NCI-H2196 (cell line): Measurements from ENCODE around the gene EPS15.
A peak's percentile ranks its signal among the peaks of the same experiment; 100 is the strongest.
"Not testable (repeated sequence)": the region's sequence is repeated elsewhere in the genome, so short reads cannot be mapped to it uniquely, and the experiment has no call there.

Experiments used
- DNase-seq: peaks from one replicate; lab custom pipeline; 2025; ENCODE audit not compliant: unreplicated experiment; lab: John Stamatoyannopoulos, UW

The EPS15 gene

DNA sequence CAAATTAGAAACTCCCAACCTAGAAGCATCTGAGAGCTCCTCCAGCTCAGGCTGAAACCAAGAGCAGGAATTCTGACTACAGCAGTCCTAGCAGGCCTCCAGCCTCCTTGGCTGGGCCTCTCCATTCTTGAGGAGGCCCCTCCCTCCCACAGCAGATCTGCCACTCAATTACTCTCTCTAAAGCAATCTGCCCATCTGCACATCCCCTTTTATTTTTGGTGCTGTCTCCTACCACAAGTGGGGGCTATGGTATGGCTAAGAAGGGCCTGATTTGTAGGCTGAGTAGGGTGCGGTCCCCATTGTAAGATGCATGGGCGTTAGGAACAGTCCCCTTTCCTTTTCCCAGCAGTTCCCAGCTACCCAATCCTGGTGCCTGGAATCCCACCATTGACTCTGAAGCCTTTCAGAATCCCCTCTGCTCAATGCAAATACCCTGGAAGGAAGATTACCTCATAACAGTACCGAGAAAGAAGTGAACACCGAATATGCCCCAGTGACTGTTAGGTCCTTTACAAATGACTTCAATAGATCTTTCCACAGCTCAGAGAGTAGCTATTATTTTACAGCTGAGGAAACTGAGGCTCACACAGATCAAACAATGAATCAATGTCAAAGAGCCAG, 177.1 kb downstream of the EPS15 start:
- DNase-seq = no peak

DNA sequence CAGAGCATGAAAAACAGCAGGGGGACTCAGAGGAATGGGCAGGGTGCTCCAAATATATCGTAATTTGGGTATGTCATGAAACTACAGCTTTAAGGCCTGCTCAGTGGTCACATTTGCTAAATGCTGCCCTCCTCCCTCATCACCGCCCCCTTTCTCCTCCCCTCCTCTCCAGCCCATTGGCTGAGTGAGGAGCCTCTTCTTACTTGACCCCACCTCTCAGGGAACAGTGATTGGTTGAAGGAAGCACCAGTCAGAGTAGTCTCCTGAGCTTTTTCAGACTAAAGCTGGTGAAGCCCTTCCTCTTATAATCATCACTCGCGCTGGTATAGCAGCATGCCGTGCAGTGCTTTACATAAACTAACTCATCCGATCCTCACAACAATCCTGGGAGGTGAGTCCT, 178.7 kb downstream of the EPS15 start:
- no peak for DNase-seq

DNA sequence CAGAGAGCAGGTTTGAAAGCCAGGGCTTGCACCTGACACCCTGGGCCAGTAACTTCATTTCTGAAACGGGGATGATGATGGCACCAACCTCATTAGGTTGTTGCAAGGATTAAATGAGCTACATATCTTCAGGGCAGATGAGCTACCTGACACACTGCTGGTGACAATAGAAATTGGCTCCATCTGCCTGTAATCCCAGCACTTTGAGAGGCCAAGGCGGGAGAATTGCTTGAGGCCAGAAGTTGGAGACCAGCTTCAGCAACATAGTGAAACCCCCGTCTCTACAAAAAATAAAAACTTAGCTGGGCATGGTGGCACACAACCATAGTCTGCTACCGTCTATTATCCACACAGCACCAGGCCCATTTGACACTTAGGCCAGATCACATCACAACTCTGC, 182.4 kb downstream of the EPS15 start:
- no peak for DNase-seq

DNA sequence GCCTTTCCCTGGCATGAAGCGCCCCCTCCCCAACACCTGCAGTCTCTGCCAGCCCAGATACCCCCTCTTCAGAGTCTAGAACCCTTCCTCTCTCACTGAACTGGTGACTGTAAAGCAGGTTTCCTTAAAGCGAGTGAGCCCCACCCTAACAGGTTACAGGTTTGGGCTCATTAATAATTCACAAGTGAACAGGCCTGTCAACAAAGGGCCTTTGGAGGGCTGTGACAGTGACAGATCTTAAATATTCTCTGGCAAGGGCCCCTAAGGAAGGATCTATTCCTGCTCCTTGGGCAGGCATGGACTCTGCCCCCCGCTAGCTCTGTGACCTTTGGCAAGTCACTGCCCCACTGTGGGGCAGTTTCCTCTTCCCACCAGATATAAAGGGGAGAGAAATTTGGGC, 183.1 kb downstream of the EPS15 start:
- no peak for DNase-seq

DNA sequence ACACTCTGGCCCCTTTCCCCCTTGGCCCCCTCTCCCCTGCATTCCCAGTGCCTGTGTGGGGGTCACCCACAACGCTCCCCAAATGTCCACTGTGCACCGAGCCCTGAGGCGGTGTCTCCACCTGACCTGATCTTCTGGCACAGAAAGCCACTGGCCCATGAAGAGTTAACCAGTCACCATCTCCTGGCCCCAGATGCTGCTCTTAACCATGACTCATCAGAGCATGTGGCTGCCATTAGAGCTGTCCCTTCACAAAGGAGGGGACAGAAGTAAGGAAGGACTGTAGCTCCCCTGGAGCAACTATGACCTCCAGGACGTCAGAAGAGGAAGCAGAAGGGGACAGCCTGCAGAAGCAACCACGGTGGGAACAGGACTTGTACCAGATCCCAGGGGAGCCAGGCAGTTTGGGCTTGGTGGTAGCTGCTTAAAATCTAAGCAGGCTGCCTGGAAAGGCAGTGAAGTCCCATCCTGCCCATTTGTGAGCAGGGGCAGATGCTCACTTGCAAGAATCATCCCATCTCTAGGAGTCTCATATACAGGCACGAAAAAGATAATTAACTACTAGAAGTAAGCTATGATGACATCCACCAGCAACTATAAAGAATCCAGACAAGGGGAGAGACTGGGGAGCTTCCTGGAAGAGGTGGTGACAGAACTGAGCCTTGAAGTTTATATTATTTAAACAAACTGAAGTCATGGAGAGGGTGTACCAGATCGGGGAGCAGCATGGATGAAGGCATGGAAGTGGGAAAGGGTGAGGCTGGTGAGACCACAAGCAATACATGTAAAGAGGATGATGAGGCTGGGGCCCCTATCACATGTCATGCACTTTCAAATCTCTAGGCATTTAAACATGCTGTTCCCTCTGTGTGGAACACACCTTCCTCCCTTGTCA, 187.6 kb downstream of the EPS15 start:
- peak; percentile 57 for DNase-seq

DNA sequence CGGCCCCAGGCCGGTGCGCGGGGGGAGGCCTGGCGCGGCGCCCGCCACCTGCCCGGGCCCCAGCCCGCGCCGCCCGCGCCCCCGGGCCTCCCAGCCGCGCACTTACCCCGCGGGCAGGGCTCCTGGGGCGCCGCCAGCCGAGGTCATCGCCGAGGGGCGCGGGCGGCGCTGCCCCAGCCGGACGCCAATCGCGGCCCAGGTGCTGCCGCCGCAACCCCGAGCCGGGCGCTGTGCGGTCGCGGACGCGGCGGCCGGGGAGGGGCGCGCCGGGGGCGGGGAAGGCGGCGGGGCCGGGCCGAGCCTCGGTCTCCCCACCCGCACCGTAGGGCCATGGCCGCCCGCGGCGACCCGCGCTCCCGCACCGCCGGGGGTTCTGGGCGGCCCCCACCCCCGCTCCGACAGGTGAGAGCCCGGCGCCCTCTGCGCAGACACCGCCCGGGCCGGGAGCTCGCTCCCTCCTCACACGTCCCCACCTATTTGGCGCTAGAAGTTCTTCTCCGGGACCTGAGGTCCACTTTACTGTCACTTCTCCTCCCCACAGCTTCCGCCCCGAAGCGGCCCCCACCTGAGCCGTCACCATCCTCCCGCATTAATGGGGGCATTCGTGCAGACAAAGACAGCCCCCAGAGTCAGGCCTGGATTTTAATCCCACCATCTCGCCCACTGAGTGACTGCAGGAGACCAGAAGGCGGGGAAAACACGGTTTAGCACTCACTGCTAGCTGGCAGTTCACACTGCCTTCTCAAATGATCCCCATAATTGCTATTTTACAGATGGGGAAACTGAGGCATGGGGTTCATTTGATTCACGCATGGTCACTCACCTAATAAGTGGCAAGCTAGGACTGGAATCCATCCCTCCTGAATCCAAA, 188.5 kb downstream of the EPS15 start, which contains the start of gene TTC39A:
Gene TTC39A (minus strand): TSS at position 232 of the 871 bp plus-strand sequence. CDS start 85 bp downstream, at position 147.
- DNase-seq = peak; percentile 33

DNA sequence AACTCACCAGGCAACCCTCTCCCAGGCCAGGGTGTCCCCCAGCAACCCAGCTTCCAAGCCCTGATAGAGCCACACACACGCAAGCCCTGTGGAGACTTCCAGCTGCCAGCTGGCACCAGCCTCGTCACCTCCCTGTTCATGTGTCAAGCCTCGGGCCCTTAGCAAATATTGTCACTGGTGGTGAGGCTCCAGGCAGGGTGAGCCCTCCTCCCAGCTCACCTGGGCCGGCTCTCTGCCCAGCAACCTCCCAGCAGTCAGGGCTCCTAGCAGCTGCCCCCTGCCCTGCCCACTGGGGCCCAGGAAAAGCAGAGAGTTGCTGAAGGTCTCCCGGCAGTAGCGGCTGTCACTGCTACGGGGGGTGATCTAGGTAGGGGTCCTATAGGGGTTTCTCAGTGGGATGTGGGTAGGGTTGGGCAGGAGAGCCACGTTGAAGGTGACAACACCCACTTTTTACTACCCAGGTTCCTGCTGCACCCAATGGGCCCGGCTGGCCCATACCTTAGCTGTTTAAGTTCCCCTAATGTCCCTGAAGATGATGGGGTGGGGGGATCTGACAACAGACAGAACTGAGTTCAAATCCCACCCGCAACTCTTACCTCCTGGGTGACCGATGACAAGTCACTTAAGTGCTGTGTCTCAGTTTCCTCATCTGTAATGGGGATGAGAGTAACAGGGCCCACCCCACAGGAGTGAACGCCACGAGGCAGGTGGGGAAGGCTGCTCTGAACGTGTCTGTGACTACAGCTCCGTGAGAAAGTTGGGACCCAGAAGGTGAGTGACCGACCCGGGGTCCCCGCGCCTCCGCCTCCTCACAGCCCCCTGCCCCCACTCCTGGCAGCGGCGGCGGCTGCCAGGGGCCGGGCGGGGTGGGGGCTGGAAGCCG, 189.4 kb downstream of the EPS15 start:
- DNase-seq = peak; percentile 74

DNA sequence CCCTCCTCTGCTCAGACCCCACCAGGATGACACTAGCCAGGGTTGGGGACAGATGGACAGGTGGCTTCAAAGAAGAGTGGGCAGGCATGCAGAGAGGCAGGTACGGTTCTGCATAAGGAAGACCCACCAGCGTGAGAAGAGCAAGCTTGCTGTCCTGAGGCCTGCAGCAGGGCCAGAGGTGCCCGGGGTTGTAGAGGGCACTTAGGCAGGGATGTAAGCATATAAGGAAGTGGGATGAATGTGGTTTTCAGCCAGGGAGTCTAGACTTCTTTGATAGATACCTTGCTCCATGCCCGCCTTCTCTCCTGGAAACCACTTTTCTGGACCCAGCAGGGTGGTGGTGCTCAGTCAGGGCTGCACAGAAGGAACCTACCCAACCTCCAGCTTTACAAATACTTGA, 190.1 kb downstream of the EPS15 start:
- peak; percentile 53 for DNase-seq

DNA sequence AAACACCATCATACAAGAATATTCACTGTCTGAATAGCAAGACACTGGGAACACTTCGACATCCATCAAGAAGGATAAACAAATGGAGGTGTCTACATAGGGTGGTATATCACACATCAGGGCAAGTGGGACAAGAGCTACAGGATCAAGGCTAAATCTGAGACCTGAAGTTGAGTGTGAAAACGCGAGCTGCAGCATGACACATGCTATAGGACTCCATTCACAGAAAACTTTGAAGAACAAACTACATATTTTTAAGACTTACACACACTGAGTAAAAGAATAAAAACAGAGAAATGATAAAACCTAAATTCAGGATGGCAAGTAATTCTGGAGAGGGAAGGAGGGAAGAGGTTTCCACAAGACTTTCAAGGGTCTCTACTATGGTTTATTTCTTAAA, 190.8 kb downstream of the EPS15 start:
- DNase-seq = no peak

DNA sequence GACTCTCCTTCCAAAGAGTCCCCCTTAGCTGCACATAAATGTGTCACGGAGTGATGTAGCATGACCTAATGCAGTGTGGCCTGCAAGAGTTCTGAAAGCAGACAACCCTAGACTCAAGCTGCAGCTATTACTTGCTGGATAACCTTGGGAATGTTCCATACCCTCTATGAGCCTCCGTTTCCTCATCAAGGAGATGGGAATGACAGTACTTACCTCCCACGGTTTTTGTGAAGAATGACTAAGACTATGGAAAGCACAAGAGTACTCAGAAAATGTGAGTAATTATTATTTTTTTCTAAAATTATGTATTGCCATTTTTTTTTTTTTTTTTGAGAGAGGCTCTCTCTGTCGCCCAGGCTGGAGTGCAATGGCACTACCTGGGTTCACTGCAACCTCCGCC, 191.7 kb downstream of the EPS15 start:
- DNase-seq = no peak

DNA sequence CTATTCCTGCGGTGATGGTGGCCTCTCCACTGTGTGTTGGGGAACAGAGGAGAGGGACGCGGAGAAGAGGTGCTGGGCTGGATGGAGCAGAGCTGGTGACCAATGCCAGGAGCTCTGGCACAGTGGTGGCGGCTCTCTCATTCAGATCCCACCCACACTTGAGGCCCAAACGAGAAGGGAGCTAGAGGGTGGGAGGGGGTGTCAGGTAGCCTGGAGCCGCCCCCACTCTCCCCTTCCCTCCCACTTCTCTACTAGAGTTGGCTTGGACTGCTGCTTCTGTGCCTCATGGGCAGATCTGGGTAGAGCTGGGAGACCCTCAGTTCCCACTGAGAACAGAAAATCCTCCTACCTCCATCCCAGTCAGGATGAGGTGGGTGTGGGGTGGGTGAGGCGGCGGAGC, 192.2 kb downstream of the EPS15 start:
- no peak for DNase-seq

DNA sequence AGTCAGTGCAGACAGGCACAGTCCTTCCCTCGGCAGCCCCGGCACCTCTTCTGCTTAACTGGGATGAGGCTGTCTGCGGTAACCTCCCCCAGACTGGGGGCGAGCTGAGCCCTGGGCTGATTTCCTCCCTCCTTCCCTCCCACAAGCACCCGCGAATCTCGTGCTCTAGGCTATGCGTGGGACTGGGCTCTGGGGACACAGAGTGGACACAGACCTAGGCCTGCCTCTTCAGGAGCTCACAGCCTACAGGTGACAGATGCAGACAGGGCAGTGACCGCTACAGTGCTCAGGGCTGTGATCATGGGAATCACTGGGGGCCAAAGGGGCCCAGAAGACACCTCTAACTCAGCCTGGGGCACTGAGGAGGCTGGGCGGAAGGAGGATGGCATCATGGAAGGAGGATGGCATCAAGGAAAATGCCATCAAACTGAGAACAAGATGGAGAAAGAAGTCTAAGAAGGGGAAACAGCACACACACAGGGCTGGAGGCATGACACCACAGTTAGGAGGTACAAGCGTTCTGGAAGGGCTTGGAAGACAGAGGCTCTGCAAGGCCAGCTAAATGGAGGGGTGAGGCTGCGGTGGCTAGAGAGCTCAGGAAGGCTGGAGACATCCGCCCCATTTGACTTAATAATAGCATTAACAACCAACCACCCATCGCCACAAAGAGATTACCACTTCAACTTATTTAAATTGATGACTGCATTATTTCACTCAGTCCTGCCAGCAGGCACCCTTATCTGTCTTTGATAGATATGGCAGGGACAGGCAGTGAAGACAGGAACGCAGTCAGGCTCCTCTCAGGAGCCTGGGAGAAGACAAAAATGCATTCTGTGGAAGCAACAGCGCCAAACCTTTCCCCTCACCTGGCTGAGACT, 192.9 kb downstream of the EPS15 start:
- DNase-seq = no peak

DNA sequence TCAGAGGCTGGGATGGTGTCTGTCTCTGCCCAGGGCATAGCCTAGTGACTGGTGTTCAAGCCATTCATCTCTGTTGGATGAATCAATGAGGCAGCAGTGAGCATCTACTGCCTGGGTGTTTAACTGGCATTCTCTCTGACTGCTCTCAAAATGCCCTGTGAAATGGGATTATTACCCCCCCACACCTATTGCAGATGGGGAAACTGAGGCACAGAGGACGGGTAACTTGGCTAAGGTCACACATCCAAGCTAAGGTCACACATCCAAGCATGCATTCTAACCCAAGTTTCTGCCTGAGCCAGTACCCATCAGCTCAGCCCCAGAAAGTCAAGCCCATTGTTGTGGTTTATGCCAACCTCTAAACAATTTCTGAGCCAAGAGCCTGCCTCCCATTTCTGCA, 193.7 kb downstream of the EPS15 start:
- DNase-seq = no peak

DNA sequence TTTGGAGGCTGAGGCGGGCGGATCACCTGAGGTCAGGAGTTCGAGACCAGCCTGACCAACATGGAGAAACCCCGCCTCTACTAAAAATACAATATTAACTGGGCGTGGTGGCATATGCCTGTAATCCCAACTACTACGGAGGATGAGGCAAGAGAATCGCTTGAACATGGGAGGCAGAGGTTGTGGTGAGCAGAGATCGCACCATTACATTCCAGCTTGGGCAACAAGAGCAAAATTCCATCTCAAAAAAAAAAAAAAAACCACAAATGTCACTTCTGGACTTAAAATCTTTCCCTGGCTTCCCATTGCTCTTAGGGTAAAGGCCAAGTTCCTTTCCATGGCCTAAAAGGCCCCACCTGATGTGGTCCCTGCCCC, 194.1 kb downstream of the EPS15 start:
- not testable (repeated sequence) for DNase-seq

DNA sequence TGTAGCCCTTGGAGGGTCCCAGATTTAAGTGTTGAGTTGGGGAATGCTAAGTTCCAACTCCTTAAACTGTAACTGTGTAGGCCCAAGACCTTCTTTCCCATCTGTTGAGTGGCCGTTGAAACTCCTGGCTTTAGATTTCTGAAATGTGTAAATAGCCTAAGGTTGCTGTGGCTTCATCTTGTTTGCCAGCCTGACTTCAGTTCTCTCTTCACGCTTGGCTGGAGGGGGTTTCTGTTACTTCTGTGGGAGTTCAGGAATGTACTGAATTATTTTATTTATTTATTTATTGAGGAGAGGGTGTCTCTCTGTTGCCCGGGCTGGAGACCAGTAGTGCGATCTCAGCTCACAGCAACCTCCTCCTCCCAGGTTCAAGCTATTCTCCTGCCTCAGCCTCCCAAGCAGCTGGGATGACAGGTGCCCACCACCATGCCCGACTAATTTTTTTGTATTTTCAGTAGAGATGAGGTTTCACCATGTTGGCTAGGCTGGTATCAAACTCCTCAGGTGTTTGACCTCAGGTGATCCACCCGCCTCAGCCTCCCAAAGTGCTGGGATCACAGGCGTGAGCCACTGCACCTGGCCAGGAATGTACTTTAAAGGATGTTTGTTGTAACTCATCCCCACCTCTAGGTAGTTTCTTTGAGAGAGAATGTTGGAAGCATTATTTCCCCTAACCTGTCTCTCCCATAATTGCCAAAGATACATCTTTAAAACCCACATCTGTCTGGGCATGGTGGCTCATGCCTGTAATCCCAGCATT, 194.6 kb downstream of the EPS15 start:
- no peak for DNase-seq

DNA sequence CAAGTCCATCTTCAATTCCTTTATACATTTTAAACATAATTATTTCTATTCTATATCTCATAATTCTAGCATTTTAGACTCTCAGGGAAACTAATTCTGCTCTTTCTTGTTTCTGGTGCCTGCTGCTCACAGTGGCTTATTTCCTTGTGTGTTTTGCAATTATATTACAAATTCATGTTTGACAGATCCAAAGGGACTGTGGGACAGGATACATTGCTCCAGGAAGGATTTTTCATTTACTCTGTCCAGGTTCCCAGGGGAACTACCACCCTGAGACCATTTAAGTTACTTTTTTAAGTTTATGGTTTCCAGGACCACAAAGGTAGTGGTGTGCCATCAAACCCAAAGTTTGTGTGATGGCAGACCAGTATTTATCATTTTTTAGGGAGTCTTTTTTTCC, 195.3 kb downstream of the EPS15 start:
- no peak for DNase-seq

DNA sequence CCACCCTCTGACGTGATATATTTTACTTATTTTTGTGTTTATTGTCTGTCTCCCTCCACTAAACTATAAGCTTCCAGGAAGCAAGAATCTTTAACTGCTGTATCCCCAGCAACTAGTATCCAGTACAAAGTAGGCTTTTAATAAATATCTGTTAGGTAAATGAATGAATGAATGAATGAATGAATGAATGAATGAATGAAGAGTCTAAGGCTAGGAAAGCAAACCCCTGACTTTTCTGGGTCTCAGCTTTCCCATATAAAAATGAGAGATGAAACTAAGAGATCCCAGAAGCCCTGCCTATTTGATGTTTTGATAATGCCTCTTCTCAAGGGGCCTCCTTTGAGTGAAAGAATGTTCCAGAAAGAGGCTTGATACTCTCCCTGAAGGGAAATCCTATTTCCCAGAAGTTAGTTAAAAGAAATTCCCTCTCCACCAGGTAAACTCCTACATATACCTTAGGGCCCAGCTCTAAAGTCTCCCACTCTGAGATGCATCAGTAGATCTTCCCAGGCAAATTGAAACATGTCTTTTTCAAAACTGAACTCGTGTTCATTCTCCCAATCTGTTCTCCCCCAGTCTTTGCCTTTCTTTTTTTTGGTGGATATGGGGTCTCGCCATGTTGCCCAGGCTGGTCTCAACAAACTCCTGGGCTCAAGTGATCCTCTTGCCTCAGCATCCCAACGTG, 196.5 kb downstream of the EPS15 start:
- no peak for DNase-seq

DNA sequence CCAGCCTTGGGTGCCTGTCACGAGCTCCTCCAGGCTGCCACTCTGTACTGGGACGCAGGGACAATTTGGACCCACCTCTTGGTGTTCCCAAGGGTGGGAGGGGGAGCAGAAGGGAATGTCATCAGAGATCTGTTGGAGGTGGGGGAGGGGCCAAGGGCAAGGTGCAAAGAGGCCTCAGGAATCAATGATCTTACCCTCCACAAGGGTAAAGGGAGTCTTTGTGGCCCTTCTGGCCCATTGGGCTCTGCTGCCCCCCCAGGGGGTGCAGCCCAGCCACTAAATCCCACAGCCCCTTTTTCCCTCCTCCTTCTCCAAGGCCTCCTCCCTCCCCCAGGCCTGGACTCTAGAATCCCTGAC, 197.2 kb downstream of the EPS15 start:
- DNase-seq = no peak
